T47D (cell line): ENCODE results near the gene TJP3.

Experiments used
- DNase-seq, 2 experiments: peaks; one replicate each; pipeline versions ENCODE4 v3.0.0 to v3.0.0-alpha.2; 2011 to 2012; ENCODE audit warnings: low read depth in 1 of 2, low spot score in 1 of 2
- JUND ChIP-seq: IDR thresholded peaks from 2 replicates; pipeline ENCODE4 v1.6.1; 2012; ENCODE audit warnings: low read depth
- in situ Hi-C: cut with HindIII; loops from 2 replicates; pipeline ENCODE4 v1.10.0; 2016; ENCODE audit warnings: low sequenced_read_pairs, low pct_unique_long_range_greater_than_20kb

TJP3 gene

DNA sequence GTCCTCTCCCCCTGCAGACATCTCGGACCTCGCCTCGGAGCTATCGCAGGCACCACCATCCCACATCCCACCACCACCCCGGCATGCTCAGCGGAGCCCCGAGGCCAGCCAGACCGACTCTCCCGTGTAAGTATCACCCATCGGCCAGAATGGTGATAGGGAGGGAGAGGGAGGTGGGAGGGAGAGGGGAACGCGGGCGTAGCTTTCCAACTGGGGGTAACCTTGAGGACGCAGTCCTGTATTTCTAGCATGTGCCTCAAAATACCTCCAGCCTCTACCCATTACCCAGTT, 26.1 kb downstream of the TJP3 start:
- TF ChIP-seq JUND = no peak
- in situ Hi-C loops = no loop called here
- DNase-seq = no peak

- DNase-seq = no peak
- no peak for TF ChIP-seq JUND
- in situ Hi-C loops = no loop called here
Measured at GRCh38 chr19:3736106-3736724, 28.0 kb downstream of the TJP3 start.

DNA sequence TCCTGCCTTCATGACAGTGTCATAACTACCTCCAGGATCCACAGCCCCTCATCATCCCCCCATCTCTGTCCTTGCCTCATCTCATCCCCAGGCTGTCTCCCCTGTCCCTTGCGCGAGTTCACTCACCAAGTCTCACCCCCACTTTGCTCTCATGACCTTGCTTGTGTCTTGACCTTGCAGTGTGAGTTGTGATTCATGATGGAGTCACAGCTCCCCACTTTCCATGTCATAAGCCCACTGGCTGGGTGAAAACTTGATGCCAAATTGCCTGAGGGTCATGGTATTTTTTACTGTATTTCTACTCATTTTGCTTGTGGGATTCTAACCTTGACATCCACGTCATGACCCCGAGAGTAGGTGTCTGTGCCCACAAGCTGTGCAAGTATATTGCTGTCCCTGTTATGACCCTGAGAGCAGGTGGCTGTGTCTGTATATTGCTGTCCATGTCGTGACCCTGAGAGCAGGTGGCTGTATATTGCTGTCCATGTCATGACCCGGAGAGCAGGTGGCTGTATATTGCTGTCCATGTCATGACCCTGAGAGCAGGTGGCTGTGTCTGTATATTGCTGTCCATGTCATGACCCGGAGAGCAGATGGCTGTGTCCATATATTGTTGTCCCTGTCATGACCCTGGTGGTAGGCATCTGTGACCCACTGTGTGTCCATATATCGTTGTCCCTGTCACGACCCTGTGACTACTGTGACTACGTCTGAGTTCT, 29.5 kb downstream of the TJP3 start:
- DNase-seq = no peak
- in situ Hi-C loops = no loop called here
- no peak for TF ChIP-seq JUND

- DNase-seq = no peak
- in situ Hi-C loops = no loop called here
Measured at GRCh38 chr19:3738477-3739220, 30.5 kb downstream of the TJP3 start.

DNA sequence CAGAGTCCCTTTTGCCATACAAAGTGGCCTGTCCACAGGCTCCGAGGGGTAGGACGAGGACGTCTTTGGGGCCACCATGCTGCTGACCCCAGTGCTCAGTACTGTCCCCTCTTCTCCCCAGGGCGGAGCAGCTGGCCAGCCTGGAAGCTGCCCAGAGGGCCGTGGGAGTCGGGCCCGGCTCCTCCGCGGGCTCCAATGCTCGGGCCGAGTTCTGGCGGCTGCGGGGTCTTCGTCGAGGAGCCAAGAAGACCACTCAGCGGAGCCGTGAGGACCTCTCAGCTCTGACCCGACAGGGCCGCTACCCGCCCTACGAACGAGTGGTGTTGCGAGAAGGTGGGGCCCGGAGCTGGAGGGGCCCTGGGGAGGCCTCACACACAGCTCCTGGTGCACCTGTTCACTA, 32.2 kb downstream of the TJP3 start:
- DNase-seq = no peak
- in situ Hi-C loops = no loop called here
- no peak for TF ChIP-seq JUND

More at GRCh38 chr19:3738477-3739220, 30.5 kb downstream of the TJP3 start:
- no peak for TF ChIP-seq JUND

DNA sequence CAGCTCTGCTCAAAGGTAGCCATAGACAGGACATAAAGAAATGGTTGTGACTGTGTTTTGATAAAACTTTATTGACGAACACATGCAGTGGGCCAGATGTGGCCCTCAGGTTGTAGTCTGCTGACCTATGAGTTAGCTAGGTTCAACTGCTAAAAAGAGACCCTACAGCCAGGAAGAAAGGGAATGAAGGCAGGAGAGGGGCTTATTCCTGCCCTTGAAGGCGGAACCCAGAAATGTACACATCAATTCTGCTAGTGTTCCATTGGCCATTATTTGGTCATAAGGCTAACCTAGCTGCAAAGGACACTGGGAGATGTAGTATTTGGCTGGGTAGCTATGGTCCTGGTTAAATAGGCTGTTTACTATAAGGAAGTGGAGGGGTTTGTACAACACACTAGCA, 35.3 kb downstream of the TJP3 start:
- no peak for TF ChIP-seq JUND
- in situ Hi-C loops = no loop called here
- no peak for DNase-seq

DNA sequence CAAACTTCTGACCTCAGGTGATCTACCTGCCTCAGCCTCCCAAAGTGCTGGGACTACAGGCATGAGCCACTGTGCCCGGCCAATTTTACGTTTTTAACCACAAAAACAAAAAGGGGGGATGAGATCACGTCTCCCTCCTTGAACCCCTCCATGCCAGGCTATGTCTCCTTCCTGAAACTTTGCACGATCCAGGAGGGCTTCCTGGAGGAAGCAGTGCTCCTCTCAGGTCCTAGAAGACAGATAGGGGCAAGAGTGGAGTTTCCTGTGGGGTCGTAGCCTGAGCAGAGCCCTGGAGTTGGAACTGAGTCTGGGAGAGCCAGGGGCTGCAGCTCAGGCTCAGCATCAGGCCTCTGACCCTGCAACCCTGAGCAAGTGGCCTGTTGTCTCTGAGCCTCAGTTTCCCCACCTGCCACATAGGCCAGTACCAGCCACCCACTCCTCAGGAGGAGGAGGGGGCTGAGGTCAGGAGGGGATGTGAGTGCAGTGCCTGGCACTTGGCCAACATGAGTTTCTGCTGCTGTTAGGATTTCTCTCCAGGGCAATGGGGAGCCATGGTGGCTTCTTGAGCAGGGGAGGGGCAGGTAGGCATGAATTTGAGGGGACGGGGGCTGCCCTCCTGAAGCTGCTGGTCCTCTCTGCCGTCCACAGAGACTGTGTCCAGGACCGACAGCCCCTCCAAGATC, 37.3 kb downstream of the TJP3 start:
- in situ Hi-C loops = no loop called here
- no peak for TF ChIP-seq JUND
- no peak for DNase-seq

DNA sequence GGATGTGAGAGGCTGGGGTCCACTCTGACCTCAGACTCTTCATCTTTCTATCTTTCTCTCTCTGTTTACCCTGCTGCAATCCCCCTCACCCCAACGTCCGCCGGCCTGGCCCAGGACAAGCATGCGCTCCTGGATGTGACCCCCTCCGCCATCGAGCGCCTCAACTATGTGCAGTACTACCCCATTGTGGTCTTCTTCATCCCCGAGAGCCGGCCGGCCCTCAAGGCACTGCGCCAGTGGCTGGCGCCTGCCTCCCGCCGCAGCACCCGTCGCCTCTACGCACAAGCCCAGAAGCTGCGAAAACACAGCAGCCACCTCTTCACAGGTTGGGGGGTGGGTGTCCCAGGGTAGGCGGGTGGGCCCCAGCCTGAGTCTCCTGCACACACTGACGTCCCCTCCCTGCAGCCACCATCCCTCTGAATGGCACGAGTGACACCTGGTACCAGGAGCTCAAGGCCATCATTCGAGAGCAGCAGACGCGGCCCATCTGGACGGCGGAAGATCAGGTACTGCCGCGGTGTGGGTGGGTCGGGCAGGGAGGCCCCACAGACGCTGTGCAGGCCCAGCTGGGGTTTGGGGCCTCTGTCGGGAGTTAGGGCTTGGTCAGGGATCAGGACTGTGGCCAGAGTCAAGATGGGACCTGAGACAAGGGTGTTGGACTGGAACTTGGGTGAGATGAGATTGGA, 38.3 kb downstream of the TJP3 start:
- TF ChIP-seq JUND = no peak
- in situ Hi-C loops = no loop called here
- DNase-seq = no peak

- DNase-seq = no peak
- in situ Hi-C loops = no loop called here
- no peak for TF ChIP-seq JUND
Measured at GRCh38 chr19:3748965-3749364, 40.8 kb downstream of the TJP3 start.

DNA sequence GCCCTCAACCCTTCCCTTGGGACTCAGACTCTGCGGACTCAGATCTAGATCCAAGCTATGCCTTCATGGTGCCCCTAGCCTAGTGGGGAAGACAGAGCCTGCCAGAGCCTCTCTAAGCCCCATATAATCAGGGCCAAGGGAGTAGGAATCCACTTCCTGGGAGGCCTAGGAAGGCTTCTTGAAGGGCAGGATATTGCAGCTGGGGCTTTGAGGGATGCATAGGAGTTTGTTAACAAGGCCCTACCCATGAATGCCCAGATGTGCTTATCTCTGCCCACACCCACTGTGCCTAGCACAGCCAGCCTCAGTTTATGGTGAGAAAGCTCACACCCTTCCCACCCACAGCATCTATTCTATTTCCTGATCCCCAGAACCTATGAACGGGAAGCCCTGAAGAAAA, 42.0 kb downstream of the TJP3 start:
- in situ Hi-C loops = no loop called here
- DNase-seq = no peak
- no peak for TF ChIP-seq JUND

DNA sequence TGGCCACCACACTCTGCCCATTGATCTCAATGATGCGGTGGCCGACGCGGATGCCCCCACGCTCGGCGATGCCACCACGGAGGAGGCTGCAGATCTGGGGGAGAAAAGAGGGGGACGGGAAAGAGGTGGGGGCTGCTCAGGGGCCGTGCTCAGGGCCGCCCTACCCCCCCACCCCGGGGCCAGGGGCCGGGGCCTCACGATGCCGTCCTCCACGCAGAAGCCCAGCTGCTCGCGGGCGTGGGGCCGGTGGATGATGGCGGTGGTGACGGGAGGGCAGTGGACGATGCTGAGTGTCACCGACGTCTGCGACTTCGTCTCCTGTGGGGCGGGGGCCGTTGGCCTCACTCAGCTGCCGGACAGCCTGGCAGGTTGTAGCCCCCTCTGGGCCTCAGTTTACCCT, 43.1 kb downstream of the TJP3 start:
- in situ Hi-C loops = no loop called here
- TF ChIP-seq JUND = no peak
- DNase-seq = no peak

DNA sequence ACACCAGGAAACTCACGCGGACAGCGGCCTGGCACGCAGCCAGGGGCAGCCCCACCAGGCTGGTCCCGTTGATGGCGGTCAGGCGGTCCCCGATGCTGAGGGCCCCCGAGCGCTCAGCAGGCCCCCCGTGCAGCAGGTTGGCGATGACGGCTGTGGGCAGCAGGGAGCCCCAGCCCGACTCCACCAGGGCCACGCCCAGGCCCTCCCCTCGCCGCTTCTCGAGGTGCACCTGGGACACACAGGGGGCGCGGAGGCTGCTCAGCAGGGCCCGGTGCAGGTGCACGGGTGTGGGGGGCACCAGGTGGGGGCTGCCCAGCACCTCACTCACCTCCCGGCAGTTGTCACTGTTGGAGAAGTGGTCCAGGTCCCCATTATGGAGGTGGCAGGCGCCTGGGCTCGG, 44.3 kb downstream of the TJP3 start:
- in situ Hi-C loops = no loop called here
- no peak for DNase-seq
- no peak for TF ChIP-seq JUND
